HG03439 (cell line): ENCODE measurements around the gene MYRF.

Experiments used
- ATAC-seq: cut with Tn5 transposase; IDR thresholded peaks from one replicate; pipeline ENCODE4 v1.9.1; 2021; ENCODE audit warnings: mild to moderate bottlenecking, moderate library complexity; ENCODE audit not compliant: unreplicated experiment

The MYRF gene

GRCh38 chr11:61815790-61816735, 63.6 kb downstream of the MYRF start:
- peak; percentile 35 for ATAC-seq

GRCh38 chr11:61816736-61817455, 64.5 kb downstream of the MYRF start, which contains the start of gene FADS1:
TSS of gene FADS1 (minus strand) at chr11:61817003. CDS start at chr11:61816929, 74 bp downstream.
- ATAC-seq = peak; percentile 49

DNA sequence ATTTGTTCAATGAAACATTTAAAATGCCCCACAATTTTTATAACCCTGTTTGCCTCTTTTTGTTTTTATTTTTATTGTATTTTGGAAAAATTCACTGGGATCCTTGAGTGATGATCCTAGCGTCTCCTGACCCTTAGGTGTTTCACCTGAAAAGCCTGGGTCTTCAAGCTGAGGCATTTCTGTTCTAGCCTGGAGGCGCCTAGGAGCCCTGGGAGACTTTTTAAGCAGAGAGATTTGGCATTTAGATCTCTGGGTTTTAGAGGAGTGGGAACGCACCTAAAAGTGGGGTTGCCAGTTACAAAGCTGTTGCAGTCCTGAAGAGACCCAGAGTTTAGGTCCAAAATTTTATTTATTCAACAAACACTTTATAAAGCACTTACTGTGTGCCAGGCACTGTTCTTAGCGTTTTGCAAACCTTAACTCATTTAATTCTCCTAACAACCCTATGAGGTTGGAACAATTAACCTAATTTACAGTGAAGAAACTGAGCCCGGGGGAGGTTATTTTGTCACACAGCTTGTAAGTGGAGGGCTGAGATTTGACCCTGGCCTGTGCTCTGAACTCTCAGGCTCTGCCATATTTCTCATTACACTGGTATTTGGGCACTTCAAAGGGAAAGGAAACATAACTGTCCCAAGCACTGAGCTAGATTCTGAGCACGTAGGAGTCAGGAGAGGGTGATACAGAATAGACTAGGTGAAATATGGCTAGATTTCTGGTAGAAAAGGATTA, 65.2 kb downstream of the MYRF start:
- ATAC-seq = no peak

DNA sequence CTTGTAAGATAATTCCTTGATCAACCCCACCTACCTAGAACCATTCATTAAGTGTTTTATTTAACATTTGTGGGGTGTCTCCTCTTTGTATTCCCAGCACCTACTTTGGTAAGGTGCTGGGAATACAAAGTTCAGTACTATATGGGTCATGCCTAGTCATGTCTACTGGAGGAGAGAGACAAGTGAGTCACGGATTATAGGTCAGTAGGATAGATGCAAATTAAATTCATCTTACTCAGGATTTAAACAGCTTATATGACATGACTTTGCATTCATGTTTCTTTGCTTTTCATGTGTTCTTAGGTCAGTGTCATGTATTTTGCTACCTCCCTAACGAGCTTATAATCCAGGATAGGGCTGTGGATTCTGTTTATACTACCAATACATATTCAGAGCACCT, 67.7 kb downstream of the MYRF start:
- ATAC-seq = no peak

DNA sequence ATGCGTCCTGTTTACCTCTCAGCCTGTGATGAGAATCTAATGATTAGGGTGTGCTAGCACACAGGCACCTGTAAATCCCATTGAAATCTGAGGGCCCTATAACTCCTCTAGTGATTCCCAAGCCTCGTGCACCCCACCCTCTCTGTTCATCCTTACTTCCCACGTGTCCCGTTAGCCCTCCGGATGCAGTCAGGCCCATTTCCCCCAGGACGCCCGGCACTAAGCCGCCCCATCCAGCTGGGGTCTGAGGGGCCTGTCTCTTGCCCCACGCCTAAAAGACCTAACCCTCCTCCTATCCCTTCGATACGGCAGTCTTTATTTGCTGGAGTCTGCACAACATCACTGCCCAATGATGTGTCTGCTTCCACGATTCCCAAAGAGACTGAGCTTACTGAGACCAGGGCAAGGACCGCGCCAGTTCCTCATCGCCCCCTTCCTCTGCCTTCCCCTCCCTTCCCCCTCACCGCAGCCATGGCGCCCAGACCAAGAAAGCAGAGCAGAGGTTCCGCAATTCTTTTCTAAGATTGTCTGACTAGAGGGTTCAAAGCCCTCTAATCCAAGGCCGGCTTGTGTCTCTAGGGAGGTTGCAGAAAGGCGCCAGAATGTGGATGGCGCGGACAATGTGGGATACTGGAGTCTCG, 74.6 kb downstream of the MYRF start:
- no peak for ATAC-seq

- peak; percentile 70 for ATAC-seq
Measured at GRCh38 chr11:61827571-61828378, 75.3 kb downstream of the MYRF start, which contains the start of gene FADS2. TSS of gene FADS2 (plus strand) at chr11:61828300. CDS start at chr11:61828391, 91 bp downstream.

GRCh38 chr11:61828379-61828628, 75.9 kb downstream of the MYRF start:
- ATAC-seq = no peak

- ATAC-seq = peak; percentile 30
Measured at GRCh38 chr11:61828629-61829407, 76.4 kb downstream of the MYRF start.

- no peak for ATAC-seq
Measured at GRCh38 chr11:61829806-61830205, 77.4 kb downstream of the MYRF start.

- ATAC-seq = no peak
Measured at GRCh38 chr11:61830237-61831105, 78.0 kb downstream of the MYRF start.

GRCh38 chr11:61832207-61832606, 79.8 kb downstream of the MYRF start:
- no peak for ATAC-seq

DNA sequence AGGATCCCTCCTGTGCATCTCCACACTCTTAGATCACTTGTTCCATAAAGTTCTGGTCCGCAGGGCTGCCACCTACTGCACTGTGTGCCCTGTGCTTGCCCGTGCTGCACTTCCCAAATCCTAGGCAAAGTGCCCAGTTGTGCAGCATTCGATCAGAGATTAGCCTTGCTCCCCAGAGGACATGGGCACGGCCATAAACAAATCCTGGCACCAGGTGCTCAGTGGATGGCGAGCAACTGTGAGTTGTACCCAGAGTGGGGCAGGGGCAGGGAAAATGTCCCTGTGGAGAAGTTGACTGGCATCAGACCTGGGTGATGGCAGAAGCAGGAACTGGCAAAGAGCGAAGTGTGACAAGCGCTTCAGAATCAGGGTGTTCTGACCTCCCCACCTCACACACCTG, 80.3 kb downstream of the MYRF start:
- ATAC-seq = no peak

GRCh38 chr11:61833471-61833870, 81.0 kb downstream of the MYRF start:
- ATAC-seq = no peak

GRCh38 chr11:61833926-61834277, 81.5 kb downstream of the MYRF start:
- no peak for ATAC-seq

DNA sequence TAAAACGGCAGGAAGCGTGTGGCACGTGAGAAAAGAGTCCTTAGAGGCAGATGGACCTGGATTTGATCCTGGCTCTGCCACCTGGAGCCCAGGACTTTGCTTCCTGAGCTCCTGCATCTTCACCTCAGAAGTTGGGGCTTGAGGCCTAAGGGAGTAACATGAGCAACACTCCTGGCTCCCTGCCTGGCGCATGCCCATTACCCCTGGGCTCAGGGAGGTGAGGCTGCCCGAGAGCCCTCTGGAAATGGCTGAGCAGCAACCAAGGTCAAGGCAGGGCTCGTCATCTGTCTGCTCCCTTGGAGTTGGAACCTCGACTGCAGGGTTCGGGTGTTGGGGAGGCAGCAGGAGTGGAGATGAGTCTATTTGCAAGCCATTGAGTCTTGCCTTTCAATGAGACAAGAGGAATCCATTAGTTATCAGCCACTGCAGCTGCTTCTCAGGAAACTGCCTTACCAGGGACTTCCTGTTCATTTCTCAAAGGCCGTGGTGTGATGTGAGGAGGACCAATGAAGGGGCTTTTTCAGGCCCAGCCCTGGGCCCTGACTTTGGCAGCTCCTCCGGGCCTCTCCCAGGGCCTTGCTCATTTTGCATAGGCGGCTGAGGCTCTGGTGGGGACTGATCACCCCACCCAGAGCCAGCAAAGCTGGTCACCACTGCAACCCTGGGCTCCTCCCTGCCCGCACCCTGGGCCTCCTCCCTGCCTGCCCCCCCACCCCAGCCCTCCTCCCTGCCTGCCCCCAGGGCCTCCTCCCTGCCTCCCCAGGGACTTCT, 82.0 kb downstream of the MYRF start:
- ATAC-seq = peak; percentile 82

DNA sequence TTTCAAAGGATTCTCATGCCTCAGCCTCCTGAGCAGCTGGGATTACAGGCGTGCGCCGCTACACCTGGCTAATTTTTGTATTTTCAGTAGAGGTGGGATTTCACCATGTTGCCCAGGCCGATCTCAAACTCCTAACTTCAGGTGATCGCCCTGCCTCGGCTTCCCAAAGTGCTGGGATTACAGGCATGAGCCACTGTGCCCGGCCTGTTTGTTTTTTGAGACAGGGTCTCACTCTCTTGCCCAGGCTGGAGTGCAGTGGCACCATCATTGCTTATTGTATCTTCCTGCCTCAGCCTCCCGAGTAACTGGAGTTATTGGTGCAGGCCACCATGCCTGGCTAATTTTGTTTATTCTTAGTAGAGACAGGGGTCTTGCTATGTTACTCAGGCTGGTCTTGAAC, 83.8 kb downstream of the MYRF start:
- no peak for ATAC-seq

DNA sequence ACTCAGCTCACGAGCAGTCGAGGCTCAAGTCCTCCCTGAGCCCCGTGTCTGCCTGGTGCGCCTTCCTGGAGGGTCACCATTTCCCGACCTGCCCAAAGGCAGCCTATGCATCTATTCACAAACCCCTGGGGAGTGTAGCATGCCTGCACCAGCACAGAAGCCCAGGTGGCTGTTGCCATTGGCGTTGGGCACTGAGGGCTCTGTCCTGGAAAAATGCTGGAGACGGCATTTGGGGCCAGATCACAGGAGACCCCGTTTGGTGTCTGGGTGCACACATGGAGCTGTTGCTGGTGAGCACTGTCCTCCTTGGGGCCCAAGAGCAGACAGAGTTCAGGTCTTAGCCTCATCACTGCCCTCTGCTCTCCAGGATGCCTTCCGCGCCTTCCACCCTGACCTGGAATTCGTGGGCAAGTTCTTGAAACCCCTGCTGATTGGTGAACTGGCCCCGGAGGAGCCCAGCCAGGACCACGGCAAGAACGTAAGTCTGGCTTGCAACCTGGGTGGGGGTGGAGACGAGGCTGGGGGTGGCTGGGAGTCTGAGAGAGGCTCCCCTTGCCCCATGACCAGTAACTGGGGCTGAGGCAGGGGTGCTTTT, 85.1 kb downstream of the MYRF start:
- no peak for ATAC-seq
